OCI-LY1 (cell line): Measurements from ENCODE around the gene KCTD20.

Experiments
- CTCF ChIP-seq: fragments of 200-600 bp; sonication (generic), shearing (Covaris generic); IDR thresholded peaks from 2 replicates; pipeline ENCODE4 v1.5.1; 2017; ENCODE audit warnings: mild to moderate bottlenecking, antibody characterized with exemption, low read length, moderate library complexity, mixed read lengths
- EZH2 ChIP-seq: fragments of 200-600 bp; sonication (generic), shearing (Covaris generic); IDR thresholded peaks from 2 replicates; pipeline ENCODE4 v1.8.0; 2017; ENCODE audit warnings: borderline replicate concordance, mixed run types, mild to moderate bottlenecking, antibody characterized with exemption, low read length, moderate library complexity, mixed read lengths

DNA sequence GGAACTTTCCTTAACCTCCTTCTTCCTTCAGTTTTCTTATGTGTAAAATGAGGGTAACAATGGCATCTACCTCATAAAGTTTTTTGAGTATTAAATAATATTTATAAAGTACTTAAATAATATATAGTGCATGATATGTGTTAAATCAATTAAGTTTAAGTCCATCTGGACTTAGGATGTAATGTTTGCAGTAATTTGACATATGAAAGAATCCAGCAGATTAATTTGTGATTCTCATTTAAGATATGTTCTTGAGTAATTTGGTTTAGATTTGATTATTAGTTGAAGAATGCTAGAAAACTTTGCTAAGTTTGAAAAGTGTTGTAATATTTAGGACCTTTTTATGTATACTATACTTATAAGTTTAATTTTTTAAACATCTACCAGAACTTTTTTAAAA, 18.1 kb downstream of the KCTD20 start:
- no peak for TF ChIP-seq CTCF
- no peak for TF ChIP-seq EZH2
